ENCODE results near the gene STX16.

The STX16 gene

GRCh38 chr20:58659841-58660240 is 8.8 kb downstream of the STX16 start:
- TF ChIP-seq CTCF (conservative IDR thresholded peaks at IDR 0.05) = no peak
- H3K27ac ChIP-seq = no peak overlapping the region

- no peak overlapping the region for H3K27ac ChIP-seq
Measured at GRCh38 chr20:58660855-58661597, 9.9 kb downstream of the STX16 start.

GRCh38 chr20:58661598-58662473 is 10.8 kb downstream of the STX16 start:
- H3K27ac ChIP-seq = no peak overlapping the region
- TF ChIP-seq CTCF (conservative IDR thresholded peaks at IDR 0.05) = no peak

More at GRCh38 chr20:58660855-58661597, 9.9 kb downstream of the STX16 start:
- TF ChIP-seq CTCF (conservative IDR thresholded peaks at IDR 0.05) = no peak

- no peak for TF ChIP-seq CTCF (conservative IDR thresholded peaks at IDR 0.05)
- H3K27ac ChIP-seq = no peak overlapping the region
Measured at GRCh38 chr20:58664331-58664730, 13.2 kb downstream of the STX16 start.

GRCh38 chr20:58664883-58665282 is 13.8 kb downstream of the STX16 start:
- TF ChIP-seq CTCF (conservative IDR thresholded peaks at IDR 0.05) = no peak
- H3K27ac ChIP-seq = no peak overlapping the region

- H3K27ac ChIP-seq = no peak overlapping the region
- no peak for TF ChIP-seq CTCF (conservative IDR thresholded peaks at IDR 0.05)
Measured at GRCh38 chr20:58665606-58666005, 14.5 kb downstream of the STX16 start.

- no peak overlapping the region for H3K27ac ChIP-seq
- TF ChIP-seq CTCF (conservative IDR thresholded peaks at IDR 0.05) = no peak
Measured at GRCh38 chr20:58666702-58667101, 15.6 kb downstream of the STX16 start.

Data from VCaP (cell line).